GM21515 (cell line): ENCODE measurements around the gene DCP1A.
"Not testable (repeated sequence)": the region's sequence is repeated elsewhere in the genome, so short reads cannot be mapped to it uniquely, and the experiment has no call there.

Experiments used
- ATAC-seq: cut with Tn5 transposase; IDR thresholded peaks from one replicate; pipeline ENCODE4 v1.9.1; 2021; ENCODE audit not compliant: unreplicated experiment

DCP1A gene

GRCh38 chr3:53347261-53348064, at the start of gene DCP1A:
DCP1A (minus strand) TSS chr3:53347543; CDS start chr3:53347517, 26 bp downstream.
- peak; percentile 96 for ATAC-seq

GRCh38 chr3:53384465-53385423, 37.4 kb upstream of the DCP1A start:
- no peak for ATAC-seq

GRCh38 chr3:53382106-53382505, 34.8 kb upstream of the DCP1A start:
- no peak for ATAC-seq

GRCh38 chr3:53380306-53380705, 33.0 kb upstream of the DCP1A start:
- ATAC-seq, result no peak

- ATAC-seq, result no peak
These were observed 32.6 kb upstream of the DCP1A start for GRCh38 chr3:53379898-53380297.

- no peak for ATAC-seq
These were observed 30.5 kb upstream of the DCP1A start for GRCh38 chr3:53377794-53378193.

GRCh38 chr3:53376679-53377078, 29.3 kb upstream of the DCP1A start:
- no peak for ATAC-seq

GRCh38 chr3:53375019-53375418, 27.7 kb upstream of the DCP1A start:
- ATAC-seq, result no peak

GRCh38 chr3:53370719-53371118, 23.4 kb upstream of the DCP1A start:
- ATAC-seq, result not testable (repeated sequence)

- ATAC-seq, result no peak
These were observed 14.5 kb upstream of the DCP1A start for GRCh38 chr3:53361852-53362251.

- no peak for ATAC-seq
These were observed 10.1 kb upstream of the DCP1A start for GRCh38 chr3:53357458-53357857.

GRCh38 chr3:53354945-53355498, 7.7 kb upstream of the DCP1A start:
- ATAC-seq, result no peak

- no peak for ATAC-seq
These were observed 5.9 kb upstream of the DCP1A start for GRCh38 chr3:53353202-53353601.

- ATAC-seq, result no peak
These were observed 3.3 kb upstream of the DCP1A start for GRCh38 chr3:53350652-53351051.

- not testable (repeated sequence) for ATAC-seq
These were observed 775 bp upstream of the DCP1A start for GRCh38 chr3:53348118-53348517.

- no peak for ATAC-seq
These were observed 452 bp downstream of the DCP1A start for GRCh38 chr3:53346922-53347260.

- ATAC-seq, result no peak
These were observed 829 bp downstream of the DCP1A start for GRCh38 chr3:53346514-53346913.

GRCh38 chr3:53342353-53342752, 5.0 kb downstream of the DCP1A start:
- ATAC-seq, result no peak

GRCh38 chr3:53337167-53337940, 10.0 kb downstream of the DCP1A start:
- ATAC-seq, result no peak

GRCh38 chr3:53334742-53335141, 12.6 kb downstream of the DCP1A start:
- no peak for ATAC-seq

GRCh38 chr3:53331871-53332270, 15.5 kb downstream of the DCP1A start:
- no peak for ATAC-seq
